Measurements from ENCODE around the gene ZDHHC18.

Gene ZDHHC18

DNA sequence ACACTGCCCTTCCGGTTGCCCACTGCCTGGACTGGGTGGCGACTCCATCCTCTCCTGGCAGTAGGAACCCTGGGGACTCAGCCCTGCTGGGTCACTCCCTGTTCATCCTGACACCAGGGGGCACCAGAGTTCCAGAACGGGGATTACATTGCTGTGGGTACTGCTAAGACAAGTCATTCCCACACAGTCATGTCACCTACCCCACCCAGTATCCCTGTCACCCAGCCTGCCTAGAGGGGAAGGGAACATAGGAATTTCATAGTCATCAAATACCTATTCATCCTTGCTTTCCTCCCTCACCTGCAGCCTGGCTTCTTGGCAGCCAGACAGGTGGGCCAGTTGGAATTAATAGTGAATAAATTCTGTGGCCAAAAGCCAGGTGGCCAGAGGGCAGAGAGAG, 26.7 kb downstream of the ZDHHC18 start:
- H3K27me3 Mint-ChIP-seq (ENCODE audit: low read depth) = peaks cover 3% of the 10 kb centered on the region
- H3K9me3 Mint-ChIP-seq = no peaks in the 10 kb centered on the region
- TF ChIP-seq, protein P1, sequence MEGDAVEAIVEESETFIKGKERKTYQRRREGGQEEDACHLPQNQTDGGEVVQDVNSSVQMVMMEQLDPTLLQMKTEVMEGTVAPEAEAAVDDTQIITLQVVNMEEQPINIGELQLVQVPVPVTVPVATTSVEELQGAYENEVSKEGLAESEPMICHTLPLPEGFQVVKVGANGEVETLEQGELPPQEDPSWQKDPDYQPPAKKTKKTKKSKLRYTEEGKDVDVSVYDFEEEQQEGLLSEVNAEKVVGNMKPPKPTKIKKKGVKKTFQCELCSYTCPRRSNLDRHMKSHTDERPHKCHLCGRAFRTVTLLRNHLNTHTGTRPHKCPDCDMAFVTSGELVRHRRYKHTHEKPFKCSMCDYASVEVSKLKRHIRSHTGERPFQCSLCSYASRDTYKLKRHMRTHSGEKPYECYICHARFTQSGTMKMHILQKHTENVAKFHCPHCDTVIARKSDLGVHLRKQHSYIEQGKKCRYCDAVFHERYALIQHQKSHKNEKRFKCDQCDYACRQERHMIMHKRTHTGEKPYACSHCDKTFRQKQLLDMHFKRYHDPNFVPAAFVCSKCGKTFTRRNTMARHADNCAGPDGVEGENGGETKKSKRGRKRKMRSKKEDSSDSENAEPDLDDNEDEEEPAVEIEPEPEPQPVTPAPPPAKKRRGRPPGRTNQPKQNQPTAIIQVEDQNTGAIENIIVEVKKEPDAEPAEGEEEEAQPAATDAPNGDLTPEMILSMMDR (IDR thresholded peaks at IDR 0.05; ENCODE audit: unreplicated experiment in 3 of 3) = peak; percentile 54 to 72 (median 67)
- H3K36me3 Mint-ChIP-seq (ENCODE audit: low read depth) = peaks cover 38% of the 10 kb centered on the region
- H3K4me1 Mint-ChIP-seq = peaks cover 10% of the 10 kb centered on the region
- no peak overlapping the region for H3K27ac Mint-ChIP-seq
- H3K4me3 Mint-ChIP-seq = no peak overlapping the region

- TF ChIP-seq, protein P1 (IDR thresholded peaks at IDR 0.05; ENCODE audit: unreplicated experiment in 3 of 3) = no peak
- no peaks in the 10 kb centered on the region for H3K9me3 Mint-ChIP-seq
- peaks cover 35% of the 10 kb centered on the region for H3K36me3 Mint-ChIP-seq (ENCODE audit: low read depth)
- peaks cover 3% of the 10 kb centered on the region for H3K27me3 Mint-ChIP-seq (ENCODE audit: low read depth)
- H3K27ac Mint-ChIP-seq = no peak overlapping the region
- peaks cover 14% of the 10 kb centered on the region for H3K4me1 Mint-ChIP-seq
- no peak overlapping the region for H3K4me3 Mint-ChIP-seq
Observed at GRCh38 chr1:26853600-26853999, 27.1 kb downstream of the ZDHHC18 start.

GRCh38 chr1:26854906-26855305, 28.4 kb downstream of the ZDHHC18 start:
- TF ChIP-seq, protein P1 (IDR thresholded peaks at IDR 0.05; ENCODE audit: unreplicated experiment in 3 of 3) = no peak
- Mint-ChIP-seq H3K4me3 (no peak overlapping the region), H3K4me1 (peaks cover 14% of the 10 kb centered on the region), H3K9me3 (no peaks in the 10 kb centered on the region), H3K27ac (no peak overlapping the region), H3K36me3 (ENCODE audit: low read depth) (peaks cover 30% of the 10 kb centered on the region), H3K27me3 (ENCODE audit: low read depth) (peaks cover 3% of the 10 kb centered on the region)

DNA sequence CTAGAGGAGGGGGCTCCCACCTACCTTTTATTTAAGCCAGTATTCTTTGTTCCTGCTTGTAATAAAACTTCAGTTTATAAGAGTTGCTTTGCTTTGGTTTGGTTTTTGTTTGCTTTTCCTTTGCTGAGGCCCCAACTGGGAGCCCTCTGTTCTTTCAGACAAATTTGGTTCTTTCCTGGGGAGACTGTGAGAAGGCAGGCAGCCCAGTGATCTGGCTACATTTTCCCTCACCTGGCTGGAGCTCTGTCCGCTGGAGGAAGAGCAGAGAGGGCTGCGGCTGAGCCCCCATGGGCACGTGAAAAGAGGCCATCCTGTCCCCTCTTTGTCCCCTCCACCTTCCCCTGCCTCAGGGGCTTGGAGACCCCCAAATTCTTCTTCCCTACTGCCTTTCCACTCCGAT, 29.1 kb downstream of the ZDHHC18 start:
- Mint-ChIP-seq H3K4me1 (peaks cover 14% of the 10 kb centered on the region), H3K27me3 (ENCODE audit: low read depth) (peaks cover 3% of the 10 kb centered on the region), H3K9me3 (no peaks in the 10 kb centered on the region), H3K27ac (no peak overlapping the region), H3K4me3 (no peak overlapping the region), H3K36me3 (ENCODE audit: low read depth) (peaks cover 28% of the 10 kb centered on the region)
- TF ChIP-seq, protein P1 (IDR thresholded peaks at IDR 0.05; ENCODE audit: unreplicated experiment in 3 of 3) = no peak

- Mint-ChIP-seq H3K27ac (no peak overlapping the region), H3K36me3 (ENCODE audit: low read depth) (peaks cover 24% of the 10 kb centered on the region), H3K9me3 (no peaks in the 10 kb centered on the region), H3K4me1 (peaks cover 14% of the 10 kb centered on the region), H3K27me3 (ENCODE audit: low read depth) (peaks cover 5% of the 10 kb centered on the region), H3K4me3 (no peak overlapping the region)
- TF ChIP-seq, protein P1 (IDR thresholded peaks at IDR 0.05; ENCODE audit: unreplicated experiment in 3 of 3) = no peak
Observed at GRCh38 chr1:26856181-26856580, 29.7 kb downstream of the ZDHHC18 start.

DNA sequence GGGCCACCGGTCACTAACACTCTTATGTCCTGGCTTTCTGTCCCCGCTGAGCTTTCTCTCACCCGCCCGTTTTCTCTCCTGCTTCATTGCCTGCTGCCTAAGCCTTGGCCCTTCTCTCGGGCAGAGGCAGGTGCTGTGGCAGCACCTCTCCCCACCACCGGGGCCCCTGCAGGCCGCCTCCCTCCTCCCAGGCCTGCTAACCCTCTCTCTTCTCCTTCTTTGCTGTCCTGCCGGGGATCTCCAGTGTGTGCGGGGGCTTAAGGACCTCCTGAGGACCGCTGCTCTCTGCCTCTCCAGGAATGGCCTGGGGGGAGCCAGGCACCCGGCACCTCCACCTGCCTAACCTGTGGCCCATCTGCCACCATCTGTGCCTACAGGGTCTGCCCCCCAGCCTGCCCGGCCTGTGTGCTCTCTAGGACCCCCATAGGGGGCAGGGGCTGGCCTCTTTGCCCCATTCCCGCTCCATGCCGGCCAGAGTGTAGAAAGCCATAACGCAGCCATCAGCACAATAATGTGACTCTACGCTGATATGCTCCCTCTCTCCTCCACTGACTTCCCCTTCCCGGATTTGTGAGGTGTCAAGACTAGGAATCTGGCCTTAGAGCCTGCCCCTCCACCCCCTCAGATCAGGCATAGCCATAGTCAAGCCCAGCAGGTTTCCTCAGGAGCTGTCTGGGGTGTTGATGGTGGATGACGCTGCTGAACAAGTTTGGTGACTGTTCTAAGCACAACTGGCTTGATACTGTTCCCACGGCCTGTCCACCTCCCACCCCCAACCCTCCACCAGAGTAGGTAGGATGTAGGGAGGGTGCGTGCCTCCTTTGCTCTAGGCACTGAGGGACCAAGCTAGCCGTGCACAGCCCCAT, 30.3 kb downstream of the ZDHHC18 start:
- Mint-ChIP-seq H3K4me1 (peaks cover 14% of the 10 kb centered on the region), H3K27ac (peak overlapping the region in 1 of 3 experiments; percentile 46), H3K9me3 (no peaks in the 10 kb centered on the region), H3K36me3 (ENCODE audit: low read depth) (peaks cover 18% of the 10 kb centered on the region), H3K4me3 (no peak overlapping the region), H3K27me3 (ENCODE audit: low read depth) (peaks cover 7% of the 10 kb centered on the region)
- TF ChIP-seq, protein P1 (IDR thresholded peaks at IDR 0.05; ENCODE audit: unreplicated experiment in 3 of 3) = no peak

All from nephron (organoid).